ENCODE results near the gene ABHD2. TPM values are rescaled to one million over a fixed set of nuclear protein-coding genes. Genes with fewer than 3 reads are reported as not detected.

ABHD2 gene
- total and polyA plus RNA-seq, 2 experiments from 2014 or later: 5.2 to 15.2 TPM

DNA sequence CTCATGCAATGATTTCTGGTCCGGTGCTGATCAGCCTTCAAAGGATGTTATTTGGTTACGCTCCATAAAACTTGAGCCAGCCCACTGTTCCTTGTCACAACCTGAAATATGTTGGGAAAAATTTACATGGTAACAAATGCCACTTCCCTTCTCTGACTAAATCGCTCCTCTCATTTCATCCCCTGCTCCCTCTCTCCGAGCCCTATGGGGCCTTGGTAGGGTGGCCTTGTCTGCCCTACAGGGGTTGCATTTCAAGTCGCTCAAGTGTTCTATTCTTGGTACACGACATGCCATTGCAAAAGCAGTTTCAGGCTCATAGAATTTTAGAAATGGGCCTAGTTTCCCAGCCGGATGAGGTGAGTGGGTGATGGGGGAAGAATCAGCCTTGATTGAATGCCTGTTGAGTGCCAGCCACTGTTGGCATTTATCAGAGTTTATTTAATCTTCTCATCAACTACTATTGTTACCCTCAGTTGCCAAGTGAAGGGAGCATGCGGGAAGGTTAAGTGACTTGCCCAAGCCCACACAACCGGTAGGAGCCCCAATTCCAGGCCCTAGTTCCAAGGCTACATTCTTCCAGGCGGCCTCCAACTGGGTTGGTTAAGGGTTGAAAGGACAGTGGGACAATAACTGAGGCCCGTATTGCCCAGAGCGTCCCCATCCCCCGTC, 961 bp upstream of the ABHD2 start (continued):
- TF ChIP-seq, protein P1, sequence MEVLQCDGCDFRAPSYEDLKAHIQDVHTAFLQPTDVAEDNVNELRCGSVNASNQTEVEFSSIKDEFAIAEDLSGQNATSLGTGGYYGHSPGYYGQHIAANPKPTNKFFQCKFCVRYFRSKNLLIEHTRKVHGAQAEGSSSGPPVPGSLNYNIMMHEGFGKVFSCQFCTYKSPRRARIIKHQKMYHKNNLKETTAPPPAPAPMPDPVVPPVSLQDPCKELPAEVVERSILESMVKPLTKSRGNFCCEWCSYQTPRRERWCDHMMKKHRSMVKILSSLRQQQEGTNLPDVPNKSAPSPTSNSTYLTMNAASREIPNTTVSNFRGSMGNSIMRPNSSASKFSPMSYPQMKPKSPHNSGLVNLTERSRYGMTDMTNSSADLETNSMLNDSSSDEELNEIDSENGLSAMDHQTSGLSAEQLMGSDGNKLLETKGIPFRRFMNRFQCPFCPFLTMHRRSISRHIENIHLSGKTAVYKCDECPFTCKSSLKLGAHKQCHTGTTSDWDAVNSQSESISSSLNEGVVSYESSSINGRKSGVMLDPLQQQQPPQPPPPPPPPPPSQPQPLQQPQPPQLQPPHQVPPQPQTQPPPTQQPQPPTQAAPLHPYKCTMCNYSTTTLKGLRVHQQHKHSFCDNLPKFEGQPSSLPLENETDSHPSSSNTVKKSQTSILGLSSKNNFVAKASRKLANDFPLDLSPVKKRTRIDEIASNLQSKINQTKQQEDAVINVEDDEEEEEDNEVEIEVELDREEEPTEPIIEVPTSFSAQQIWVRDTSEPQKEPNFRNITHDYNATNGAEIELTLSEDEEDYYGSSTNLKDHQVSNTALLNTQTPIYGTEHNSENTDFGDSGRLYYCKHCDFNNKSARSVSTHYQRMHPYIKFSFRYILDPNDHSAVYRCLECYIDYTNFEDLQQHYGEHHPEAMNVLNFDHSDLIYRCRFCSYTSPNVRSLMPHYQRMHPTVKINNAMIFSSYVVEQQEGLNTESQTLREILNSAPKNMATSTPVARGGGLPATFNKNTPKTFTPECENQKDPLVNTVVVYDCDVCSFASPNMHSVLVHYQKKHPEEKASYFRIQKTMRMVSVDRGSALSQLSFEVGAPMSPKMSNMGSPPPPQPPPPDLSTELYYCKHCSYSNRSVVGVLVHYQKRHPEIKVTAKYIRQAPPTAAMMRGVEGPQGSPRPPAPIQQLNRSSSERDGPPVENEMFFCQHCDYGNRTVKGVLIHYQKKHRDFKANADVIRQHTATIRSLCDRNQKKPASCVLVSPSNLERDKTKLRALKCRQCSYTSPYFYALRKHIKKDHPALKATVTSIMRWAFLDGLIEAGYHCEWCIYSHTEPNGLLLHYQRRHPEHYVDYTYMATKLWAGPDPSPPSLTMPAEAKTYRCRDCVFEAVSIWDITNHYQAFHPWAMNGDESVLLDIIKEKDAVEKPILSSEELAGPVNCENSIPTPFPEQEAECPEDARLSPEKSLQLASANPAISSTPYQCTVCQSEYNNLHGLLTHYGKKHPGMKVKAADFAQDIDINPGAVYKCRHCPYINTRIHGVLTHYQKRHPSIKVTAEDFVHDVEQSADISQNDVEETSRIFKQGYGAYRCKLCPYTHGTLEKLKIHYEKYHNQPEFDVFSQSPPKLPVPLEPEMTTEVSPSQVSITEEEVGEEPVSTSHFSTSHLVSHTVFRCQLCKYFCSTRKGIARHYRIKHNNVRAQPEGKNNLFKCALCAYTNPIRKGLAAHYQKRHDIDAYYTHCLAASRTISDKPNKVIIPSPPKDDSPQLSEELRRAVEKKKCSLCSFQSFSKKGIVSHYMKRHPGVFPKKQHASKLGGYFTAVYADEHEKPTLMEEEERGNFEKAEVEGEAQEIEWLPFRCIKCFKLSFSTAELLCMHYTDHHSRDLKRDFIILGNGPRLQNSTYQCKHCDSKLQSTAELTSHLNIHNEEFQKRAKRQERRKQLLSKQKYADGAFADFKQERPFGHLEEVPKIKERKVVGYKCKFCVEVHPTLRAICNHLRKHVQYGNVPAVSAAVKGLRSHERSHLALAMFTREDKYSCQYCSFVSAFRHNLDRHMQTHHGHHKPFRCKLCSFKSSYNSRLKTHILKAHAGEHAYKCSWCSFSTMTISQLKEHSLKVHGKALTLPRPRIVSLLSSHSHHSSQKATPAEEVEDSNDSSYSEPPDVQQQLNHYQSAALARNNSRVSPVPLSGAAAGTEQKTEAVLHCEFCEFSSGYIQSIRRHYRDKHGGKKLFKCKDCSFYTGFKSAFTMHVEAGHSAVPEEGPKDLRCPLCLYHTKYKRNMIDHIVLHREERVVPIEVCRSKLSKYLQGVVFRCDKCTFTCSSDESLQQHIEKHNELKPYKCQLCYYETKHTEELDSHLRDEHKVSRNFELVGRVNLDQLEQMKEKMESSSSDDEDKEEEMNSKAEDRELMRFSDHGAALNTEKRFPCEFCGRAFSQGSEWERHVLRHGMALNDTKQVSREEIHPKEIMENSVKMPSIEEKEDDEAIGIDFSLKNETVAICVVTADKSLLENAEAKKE (CRISPR knock-in tag; IDR thresholded peaks at IDR 0.05): no peak
- TF ChIP-seq CREB1 (CRISPR knock-in tag; IDR thresholded peaks at IDR 0.05; ENCODE audit: low read depth): no peak
- no peak for TF ChIP-seq ZNF114 (CRISPR knock-in tag; IDR thresholded peaks at IDR 0.05)
- no peak for TF ChIP-seq STAT1 (IDR thresholded peaks at IDR 0.05; ENCODE audit: unreplicated experiment)
- TF ChIP-seq POLR2AphosphoS5 (IDR thresholded peaks at IDR 0.05; ENCODE audit: low read depth): no peak
- no peak for TF ChIP-seq JUNB (IDR thresholded peaks at IDR 0.05; ENCODE audit: unreplicated experiment)
- TF ChIP-seq, protein P2, sequence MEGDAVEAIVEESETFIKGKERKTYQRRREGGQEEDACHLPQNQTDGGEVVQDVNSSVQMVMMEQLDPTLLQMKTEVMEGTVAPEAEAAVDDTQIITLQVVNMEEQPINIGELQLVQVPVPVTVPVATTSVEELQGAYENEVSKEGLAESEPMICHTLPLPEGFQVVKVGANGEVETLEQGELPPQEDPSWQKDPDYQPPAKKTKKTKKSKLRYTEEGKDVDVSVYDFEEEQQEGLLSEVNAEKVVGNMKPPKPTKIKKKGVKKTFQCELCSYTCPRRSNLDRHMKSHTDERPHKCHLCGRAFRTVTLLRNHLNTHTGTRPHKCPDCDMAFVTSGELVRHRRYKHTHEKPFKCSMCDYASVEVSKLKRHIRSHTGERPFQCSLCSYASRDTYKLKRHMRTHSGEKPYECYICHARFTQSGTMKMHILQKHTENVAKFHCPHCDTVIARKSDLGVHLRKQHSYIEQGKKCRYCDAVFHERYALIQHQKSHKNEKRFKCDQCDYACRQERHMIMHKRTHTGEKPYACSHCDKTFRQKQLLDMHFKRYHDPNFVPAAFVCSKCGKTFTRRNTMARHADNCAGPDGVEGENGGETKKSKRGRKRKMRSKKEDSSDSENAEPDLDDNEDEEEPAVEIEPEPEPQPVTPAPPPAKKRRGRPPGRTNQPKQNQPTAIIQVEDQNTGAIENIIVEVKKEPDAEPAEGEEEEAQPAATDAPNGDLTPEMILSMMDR (conservative IDR thresholded peaks at IDR 0.05; ENCODE audit: low read depth in 2 of 2): no peak
- TF ChIP-seq NANOG (IDR thresholded peaks at IDR 0.05; ENCODE audit: borderline replicate concordance): no peak

All from GM23338 (cell line).